SK-N-SH (cell line): Measurements from ENCODE around the gene PNPLA2.

Experiments
- GABPA ChIP-seq: IDR thresholded peaks from 2 replicates; pipeline ENCODE4 v1.4.0; 2012; ENCODE audit warnings: low read depth, mild to moderate bottlenecking
- TF ChIP-seq, protein P1 (sequence below): fragments of 200-600 bp; sonication (generic); IDR thresholded peaks from 2 replicates; pipeline ENCODE4 v1.6.1; 2017; ENCODE audit warnings: antibody characterized with exemption, mild to moderate bottlenecking, moderate library complexity

- TF ChIP-seq GABPA, result no peak
- TF ChIP-seq, protein P1, sequence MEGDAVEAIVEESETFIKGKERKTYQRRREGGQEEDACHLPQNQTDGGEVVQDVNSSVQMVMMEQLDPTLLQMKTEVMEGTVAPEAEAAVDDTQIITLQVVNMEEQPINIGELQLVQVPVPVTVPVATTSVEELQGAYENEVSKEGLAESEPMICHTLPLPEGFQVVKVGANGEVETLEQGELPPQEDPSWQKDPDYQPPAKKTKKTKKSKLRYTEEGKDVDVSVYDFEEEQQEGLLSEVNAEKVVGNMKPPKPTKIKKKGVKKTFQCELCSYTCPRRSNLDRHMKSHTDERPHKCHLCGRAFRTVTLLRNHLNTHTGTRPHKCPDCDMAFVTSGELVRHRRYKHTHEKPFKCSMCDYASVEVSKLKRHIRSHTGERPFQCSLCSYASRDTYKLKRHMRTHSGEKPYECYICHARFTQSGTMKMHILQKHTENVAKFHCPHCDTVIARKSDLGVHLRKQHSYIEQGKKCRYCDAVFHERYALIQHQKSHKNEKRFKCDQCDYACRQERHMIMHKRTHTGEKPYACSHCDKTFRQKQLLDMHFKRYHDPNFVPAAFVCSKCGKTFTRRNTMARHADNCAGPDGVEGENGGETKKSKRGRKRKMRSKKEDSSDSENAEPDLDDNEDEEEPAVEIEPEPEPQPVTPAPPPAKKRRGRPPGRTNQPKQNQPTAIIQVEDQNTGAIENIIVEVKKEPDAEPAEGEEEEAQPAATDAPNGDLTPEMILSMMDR, result no peak
Measured at GRCh38 chr11:791658-792534, 26.8 kb upstream of the PNPLA2 start.
